HEK293 (cell line): ENCODE data around the gene PCSK6.

Source experiments
- CTCF ChIA-PET: fragments of 350-600 bp; formaldehyde crosslinking; extraction: SDS; loops from one replicate; lab custom pipeline; 2021; ENCODE audit warnings: antibody characterized with exemption; lab: Yijun Ruan, JAX
- POLR2A ChIA-PET: fragments of 300-600 bp; formaldehyde crosslinking; extraction: SDS; loops from one replicate; lab custom pipeline; 2020; ENCODE audit warnings: antibody characterized with exemption, inconsistent platforms; lab: Yijun Ruan, JAX
- H3K27ac ChIP-seq: fragments of 200-500 bp; sonication (Bioruptor generic); 2 replicates; pipeline ENCODE4 v1.5.1; 2014; ENCODE audit warnings: low read depth, low read length, control low read depth, inconsistent platforms; ENCODE audit errors: extremely low read depth
- H3K36me3 ChIP-seq, 2 experiments: fragments of 200-500 bp in 1 of 2; sonication (Bioruptor generic) in 1 of 2; 1 replicate in 1 of 2; 2 replicates in 1 of 2; pipeline ENCODE4 v1.5.1; 2014 to 2017; ENCODE audit warnings: inconsistent platforms in 2 of 2, low read length in 2 of 2; ENCODE audit not compliant: control insufficient read depth in 2 of 2, insufficient read depth in 1 of 2
- H3K4me1 ChIP-seq: fragments of 200-500 bp; sonication (Bioruptor generic); 2 replicates; pipeline ENCODE4 v1.5.1; 2014; ENCODE audit warnings: mild to moderate bottlenecking, low read length, inconsistent platforms; ENCODE audit not compliant: control insufficient read depth, insufficient read depth
- H3K4me3 ChIP-seq: 2 replicates; pipeline ENCODE4 v1.5.1; 2011; ENCODE audit warnings: low read depth, mild to moderate bottlenecking, control low read depth, low read length, moderate library complexity
- H3K9me3 ChIP-seq: fragments of 200-500 bp; sonication (Bioruptor generic); 2 replicates; pipeline ENCODE4 v1.5.1; 2014; ENCODE audit warnings: low read depth, low read length, inconsistent platforms; ENCODE audit not compliant: control insufficient read depth, insufficient read depth
- GFI1B ChIP-seq: fragments of 450-650 bp; formaldehyde crosslinking; IDR thresholded peaks from 2 replicates; pipeline ENCODE4 v1.5.1; 2016; ENCODE audit warnings: missing biosample characterization, missing genetic modification characterization
- GLIS1 ChIP-seq: fragments of 450-650 bp; formaldehyde crosslinking; IDR thresholded peaks from 2 replicates; pipeline ENCODE4 v1.5.1; 2016; ENCODE audit warnings: missing biosample characterization, missing genetic modification characterization
- GLIS2 ChIP-seq: fragments of 450-650 bp; formaldehyde crosslinking; IDR thresholded peaks from 2 replicates; pipeline ENCODE4 v1.5.1; 2016; ENCODE audit warnings: missing biosample characterization, missing genetic modification characterization
- KLF16 ChIP-seq: fragments of 450-650 bp; formaldehyde crosslinking; IDR thresholded peaks from 2 replicates; pipeline ENCODE4 v1.5.1; 2017; ENCODE audit warnings: missing biosample characterization, missing genetic modification characterization
- KLF7 ChIP-seq: fragments of 450-650 bp; formaldehyde crosslinking; IDR thresholded peaks from 2 replicates; pipeline ENCODE4 v1.5.1; 2016; ENCODE audit warnings: missing biosample characterization, missing genetic modification characterization, borderline replicate concordance
- SETDB1 ChIP-seq: IDR thresholded peaks from one replicate; pipeline ENCODE4 v1.6.1; 2017; ENCODE audit warnings: mild to moderate bottlenecking, low read length, moderate library complexity, mixed read lengths; ENCODE audit not compliant: insufficient read length
- ZNF121 ChIP-seq: fragments of 450-650 bp; formaldehyde crosslinking; IDR thresholded peaks from 2 replicates; pipeline ENCODE4 v1.5.1; 2016; ENCODE audit warnings: missing biosample characterization, missing genetic modification characterization
- ZNF2 ChIP-seq: fragments of 450-650 bp; formaldehyde crosslinking; IDR thresholded peaks from 2 replicates; pipeline ENCODE4 v1.5.1; 2016; ENCODE audit warnings: missing biosample characterization, missing genetic modification characterization
- ZNF292 ChIP-seq: fragments of 450-650 bp; formaldehyde crosslinking; IDR thresholded peaks from 2 replicates; pipeline ENCODE4 v1.5.1; 2016; ENCODE audit warnings: low read depth, missing biosample characterization, missing genetic modification characterization, borderline replicate concordance
- ZNF302 ChIP-seq: fragments of 450-650 bp; formaldehyde crosslinking; IDR thresholded peaks from 2 replicates; pipeline ENCODE4 v1.5.1; 2016; ENCODE audit warnings: missing biosample characterization, missing genetic modification characterization, low read depth
- ZNF544 ChIP-seq: fragments of 450-650 bp; formaldehyde crosslinking; IDR thresholded peaks from 2 replicates; pipeline ENCODE4 v1.5.0; 2017; ENCODE audit warnings: missing biosample characterization, missing genetic modification characterization
- ZSCAN23 ChIP-seq: fragments of 450-650 bp; formaldehyde crosslinking; IDR thresholded peaks from 2 replicates; pipeline ENCODE4 v1.5.1; 2016; ENCODE audit warnings: missing biosample characterization, missing genetic modification characterization
- TF ChIP-seq, protein P1 (sequence below): fragments of 450-650 bp; formaldehyde crosslinking; IDR thresholded peaks from 2 replicates; pipeline ENCODE4 v1.5.1; 2016; ENCODE audit warnings: missing biosample characterization, missing genetic modification characterization
- TF ChIP-seq, protein P2 (sequence below): fragments of 450-650 bp; formaldehyde crosslinking; conservative IDR thresholded peaks from 2 replicates; pipeline ENCODE4 v1.5.1; 2016; ENCODE audit warnings: low read depth, missing biosample characterization, missing genetic modification characterization
- TF ChIP-seq, protein P3 (sequence below): fragments of 450-650 bp; formaldehyde crosslinking; IDR thresholded peaks from 2 replicates; pipeline ENCODE4 v1.5.1; 2016; ENCODE audit warnings: missing biosample characterization, missing genetic modification characterization, borderline replicate concordance
- TF ChIP-seq, protein P4 (sequence below): fragments of 450-650 bp; formaldehyde crosslinking; IDR thresholded peaks from 2 replicates; pipeline ENCODE4 v1.5.1; 2016; ENCODE audit warnings: missing biosample characterization, missing genetic modification characterization

The PCSK6 gene

DNA sequence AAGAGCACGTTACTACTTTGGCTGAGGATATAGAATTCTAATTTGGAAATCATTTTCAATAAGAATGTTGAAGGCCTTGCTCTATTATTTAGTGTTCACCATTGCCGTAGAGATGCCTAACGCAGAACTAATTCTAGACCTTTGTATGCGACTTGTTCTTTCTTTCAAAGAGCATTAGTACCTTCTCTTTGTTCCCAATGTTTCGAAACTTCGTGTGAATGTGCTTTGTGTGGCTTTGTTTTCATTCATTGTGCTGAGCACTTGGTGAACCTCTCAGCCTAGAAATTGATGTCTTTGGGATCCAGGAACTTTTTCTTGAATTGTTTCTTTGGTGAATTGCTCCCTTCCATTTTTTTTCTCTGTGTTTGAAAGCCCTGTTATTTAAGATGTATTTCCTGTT lies 19.8 kb upstream of the PCSK6 start:
- Histone ChIP-seq H3K9me3 (no peaks in the 10 kb centered on the region), H3K27ac (no peak overlapping the region), H3K36me3 (no peaks in the 10 kb centered on the region), H3K4me3 (no peak overlapping the region), H3K4me1 (no peaks in the 10 kb centered on the region)
- POLR2A ChIA-PET = no interaction called here
- CTCF ChIA-PET = interaction anchor here (0.6 to 2.1 kb wide), 5 partner anchors 8 to 1430 kb away, joined by 3 to 21 read pairs (median 3); no protein-coding TSS in a partner anchor
- TF ChIP-seq ZSCAN23 (tag by site-specific recombination) (no peak), GLIS1 (no peak), ZNF302 (tag by site-specific recombination) (no peak), ZNF121 (no peak), ZNF2 (tag by site-specific recombination) (no peak), KLF16 (tag by site-specific recombination) (no peak), ZNF292 (no peak), GLIS2 (no peak), KLF7 (no peak), GFI1B (tag by site-specific recombination) (no peak), ZNF544 (tag by site-specific recombination) (no peak), SETDB1 (no peak)
- TF ChIP-seq, protein P1, sequence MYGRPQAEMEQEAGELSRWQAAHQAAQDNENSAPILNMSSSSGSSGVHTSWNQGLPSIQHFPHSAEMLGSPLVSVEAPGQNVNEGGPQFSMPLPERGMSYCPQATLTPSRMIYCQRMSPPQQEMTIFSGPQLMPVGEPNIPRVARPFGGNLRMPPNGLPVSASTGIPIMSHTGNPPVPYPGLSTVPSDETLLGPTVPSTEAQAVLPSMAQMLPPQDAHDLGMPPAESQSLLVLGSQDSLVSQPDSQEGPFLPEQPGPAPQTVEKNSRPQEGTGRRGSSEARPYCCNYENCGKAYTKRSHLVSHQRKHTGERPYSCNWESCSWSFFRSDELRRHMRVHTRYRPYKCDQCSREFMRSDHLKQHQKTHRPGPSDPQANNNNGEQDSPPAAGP (tag by site-specific recombination) = no peak
- TF ChIP-seq, protein P2, sequence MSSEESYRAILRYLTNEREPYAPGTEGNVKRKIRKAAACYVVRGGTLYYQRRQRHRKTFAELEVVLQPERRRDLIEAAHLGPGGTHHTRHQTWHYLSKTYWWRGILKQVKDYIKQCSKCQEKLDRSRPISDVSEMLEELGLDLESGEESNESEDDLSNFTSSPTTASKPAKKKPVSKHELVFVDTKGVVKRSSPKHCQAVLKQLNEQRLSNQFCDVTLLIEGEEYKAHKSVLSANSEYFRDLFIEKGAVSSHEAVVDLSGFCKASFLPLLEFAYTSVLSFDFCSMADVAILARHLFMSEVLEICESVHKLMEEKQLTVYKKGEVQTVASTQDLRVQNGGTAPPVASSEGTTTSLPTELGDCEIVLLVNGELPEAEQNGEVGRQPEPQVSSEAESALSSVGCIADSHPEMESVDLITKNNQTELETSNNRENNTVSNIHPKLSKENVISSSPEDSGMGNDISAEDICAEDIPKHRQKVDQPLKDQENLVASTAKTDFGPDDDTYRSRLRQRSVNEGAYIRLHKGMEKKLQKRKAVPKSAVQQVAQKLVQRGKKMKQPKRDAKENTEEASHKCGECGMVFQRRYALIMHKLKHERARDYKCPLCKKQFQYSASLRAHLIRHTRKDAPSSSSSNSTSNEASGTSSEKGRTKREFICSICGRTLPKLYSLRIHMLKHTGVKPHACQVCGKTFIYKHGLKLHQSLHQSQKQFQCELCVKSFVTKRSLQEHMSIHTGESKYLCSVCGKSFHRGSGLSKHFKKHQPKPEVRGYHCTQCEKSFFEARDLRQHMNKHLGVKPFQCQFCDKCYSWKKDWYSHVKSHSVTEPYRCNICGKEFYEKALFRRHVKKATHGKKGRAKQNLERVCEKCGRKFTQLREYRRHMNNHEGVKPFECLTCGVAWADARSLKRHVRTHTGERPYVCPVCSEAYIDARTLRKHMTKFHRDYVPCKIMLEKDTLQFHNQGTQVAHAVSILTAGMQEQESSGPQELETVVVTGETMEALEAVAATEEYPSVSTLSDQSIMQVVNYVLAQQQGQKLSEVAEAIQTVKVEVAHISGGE (tag by site-specific recombination) = no peak
- TF ChIP-seq, protein P3, sequence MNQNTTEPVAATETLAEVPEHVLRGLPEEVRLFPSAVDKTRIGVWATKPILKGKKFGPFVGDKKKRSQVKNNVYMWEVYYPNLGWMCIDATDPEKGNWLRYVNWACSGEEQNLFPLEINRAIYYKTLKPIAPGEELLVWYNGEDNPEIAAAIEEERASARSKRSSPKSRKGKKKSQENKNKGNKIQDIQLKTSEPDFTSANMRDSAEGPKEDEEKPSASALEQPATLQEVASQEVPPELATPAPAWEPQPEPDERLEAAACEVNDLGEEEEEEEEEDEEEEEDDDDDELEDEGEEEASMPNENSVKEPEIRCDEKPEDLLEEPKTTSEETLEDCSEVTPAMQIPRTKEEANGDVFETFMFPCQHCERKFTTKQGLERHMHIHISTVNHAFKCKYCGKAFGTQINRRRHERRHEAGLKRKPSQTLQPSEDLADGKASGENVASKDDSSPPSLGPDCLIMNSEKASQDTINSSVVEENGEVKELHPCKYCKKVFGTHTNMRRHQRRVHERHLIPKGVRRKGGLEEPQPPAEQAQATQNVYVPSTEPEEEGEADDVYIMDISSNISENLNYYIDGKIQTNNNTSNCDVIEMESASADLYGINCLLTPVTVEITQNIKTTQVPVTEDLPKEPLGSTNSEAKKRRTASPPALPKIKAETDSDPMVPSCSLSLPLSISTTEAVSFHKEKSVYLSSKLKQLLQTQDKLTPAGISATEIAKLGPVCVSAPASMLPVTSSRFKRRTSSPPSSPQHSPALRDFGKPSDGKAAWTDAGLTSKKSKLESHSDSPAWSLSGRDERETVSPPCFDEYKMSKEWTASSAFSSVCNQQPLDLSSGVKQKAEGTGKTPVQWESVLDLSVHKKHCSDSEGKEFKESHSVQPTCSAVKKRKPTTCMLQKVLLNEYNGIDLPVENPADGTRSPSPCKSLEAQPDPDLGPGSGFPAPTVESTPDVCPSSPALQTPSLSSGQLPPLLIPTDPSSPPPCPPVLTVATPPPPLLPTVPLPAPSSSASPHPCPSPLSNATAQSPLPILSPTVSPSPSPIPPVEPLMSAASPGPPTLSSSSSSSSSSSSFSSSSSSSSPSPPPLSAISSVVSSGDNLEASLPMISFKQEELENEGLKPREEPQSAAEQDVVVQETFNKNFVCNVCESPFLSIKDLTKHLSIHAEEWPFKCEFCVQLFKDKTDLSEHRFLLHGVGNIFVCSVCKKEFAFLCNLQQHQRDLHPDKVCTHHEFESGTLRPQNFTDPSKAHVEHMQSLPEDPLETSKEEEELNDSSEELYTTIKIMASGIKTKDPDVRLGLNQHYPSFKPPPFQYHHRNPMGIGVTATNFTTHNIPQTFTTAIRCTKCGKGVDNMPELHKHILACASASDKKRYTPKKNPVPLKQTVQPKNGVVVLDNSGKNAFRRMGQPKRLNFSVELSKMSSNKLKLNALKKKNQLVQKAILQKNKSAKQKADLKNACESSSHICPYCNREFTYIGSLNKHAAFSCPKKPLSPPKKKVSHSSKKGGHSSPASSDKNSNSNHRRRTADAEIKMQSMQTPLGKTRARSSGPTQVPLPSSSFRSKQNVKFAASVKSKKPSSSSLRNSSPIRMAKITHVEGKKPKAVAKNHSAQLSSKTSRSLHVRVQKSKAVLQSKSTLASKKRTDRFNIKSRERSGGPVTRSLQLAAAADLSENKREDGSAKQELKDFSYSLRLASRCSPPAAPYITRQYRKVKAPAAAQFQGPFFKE (tag by site-specific recombination) = no peak
- TF ChIP-seq, protein P4, sequence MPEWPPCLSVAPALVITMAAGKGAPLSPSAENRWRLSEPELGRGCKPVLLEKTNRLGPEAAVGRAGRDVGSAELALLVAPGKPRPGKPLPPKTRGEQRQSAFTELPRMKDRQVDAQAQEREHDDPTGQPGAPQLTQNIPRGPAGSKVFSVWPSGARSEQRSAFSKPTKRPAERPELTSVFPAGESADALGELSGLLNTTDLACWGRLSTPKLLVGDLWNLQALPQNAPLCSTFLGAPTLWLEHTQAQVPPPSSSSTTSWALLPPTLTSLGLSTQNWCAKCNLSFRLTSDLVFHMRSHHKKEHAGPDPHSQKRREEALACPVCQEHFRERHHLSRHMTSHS (tag by site-specific recombination) = no peak
